Suppressor macrophage treated with lipopolysaccharide for 4 hours (primary cell): ENCODE measurements around the gene SYNJ1.

ENCODE experiments used
- DNase-seq: peaks from one replicate; pipeline ENCODE4 v3.0.0-alpha.2; 2020

SYNJ1 gene

DNA sequence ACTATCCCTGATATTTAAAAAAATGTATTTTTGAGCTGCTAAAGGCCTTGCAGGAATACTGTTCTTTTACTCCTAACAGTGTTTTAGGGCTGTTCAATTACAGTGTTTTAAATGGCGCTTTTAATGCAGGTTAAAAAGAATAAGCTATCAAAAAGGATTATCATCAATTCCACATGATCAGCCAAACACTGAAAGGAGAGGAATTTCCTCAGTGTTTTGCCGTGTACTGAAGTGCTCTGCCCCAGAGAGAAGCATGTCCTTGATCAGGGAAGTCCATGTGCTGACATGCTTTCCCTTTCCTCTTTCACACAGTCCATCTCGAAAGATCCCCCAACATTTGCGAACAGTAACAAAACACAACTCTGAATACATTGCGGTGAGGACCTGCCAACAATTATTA, 119.0 kb downstream of the SYNJ1 start:
- no peak for DNase-seq

DNA sequence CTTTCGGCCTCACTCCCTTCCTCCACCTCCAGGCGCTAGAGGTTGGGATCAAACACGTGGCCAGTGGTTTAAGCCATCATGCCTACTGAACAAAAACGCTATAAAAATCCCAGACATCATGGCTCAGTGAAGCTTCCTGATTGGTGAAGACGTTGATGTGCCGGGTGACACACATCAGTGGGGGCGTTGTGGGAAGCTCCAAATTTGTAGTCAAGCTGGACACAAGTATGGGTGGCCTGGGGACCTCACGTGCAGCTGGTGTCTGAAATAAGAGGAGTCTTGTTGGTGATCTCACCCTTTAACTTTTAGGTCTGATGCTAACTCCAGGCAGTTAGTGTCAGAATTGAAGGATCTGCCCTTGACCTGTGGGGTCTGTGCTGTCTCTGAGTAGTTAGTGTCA, 122.3 kb downstream of the SYNJ1 start:
- no peak for DNase-seq

DNA sequence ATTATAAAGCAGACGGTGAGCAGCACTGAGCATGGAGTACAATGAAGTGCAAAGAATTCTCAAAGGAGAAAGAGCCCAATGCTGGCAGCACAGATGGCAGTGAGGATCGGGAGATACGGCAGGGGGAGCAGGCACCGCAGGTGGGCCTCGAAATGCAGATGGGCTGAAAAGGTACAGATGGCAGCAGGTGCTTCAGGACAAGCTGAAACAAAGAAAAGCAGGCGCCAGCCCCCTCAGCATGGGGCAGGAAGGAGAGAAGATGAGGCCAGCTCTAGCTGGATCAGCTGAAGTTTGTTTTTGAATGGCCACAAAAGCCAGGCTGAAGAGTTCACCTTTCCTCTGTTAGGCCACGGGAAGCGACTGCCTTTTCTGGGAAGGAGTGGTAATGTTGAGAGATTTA, 123.3 kb downstream of the SYNJ1 start:
- no peak for DNase-seq

DNA sequence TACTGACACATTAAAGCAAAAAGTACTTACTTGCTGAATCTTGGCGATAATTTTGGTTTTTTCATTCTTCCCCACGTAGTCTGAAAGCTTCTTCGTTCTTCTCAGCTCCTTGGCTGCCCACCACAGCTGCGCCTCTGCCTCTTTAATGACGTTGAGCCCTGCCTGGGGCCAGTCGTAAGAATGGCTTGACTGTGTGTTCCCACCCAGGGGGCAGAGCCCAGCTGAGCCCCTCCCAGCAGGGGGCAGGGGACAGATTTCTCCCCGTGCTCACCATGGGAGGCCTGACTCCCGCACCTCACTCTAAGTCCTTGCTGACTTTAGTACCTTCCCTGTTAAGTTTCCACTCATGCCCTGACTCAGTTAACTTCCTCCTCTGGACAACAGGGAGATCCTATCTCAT, 124.7 kb downstream of the SYNJ1 start:
- DNase-seq: no peak

DNA sequence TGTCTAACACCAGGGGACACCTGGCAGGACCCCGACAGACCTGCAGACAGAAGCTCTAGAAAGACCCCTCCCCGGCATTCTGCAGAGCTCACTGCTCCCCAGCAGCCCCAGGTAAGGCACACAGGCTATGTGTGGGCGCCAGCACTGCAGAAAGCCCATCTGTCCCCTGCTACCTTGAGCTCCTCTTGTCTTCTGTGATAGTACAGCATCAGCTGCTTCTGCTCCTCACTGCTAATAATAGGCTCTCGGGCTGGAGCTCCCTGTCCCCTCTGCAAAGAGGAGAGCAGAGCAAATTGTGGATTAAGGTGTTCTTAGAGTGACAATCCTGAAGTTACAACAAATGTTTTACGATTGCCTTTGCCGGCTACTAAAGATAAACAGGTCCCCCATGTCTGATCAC, 125.7 kb downstream of the SYNJ1 start:
- no peak for DNase-seq

DNA sequence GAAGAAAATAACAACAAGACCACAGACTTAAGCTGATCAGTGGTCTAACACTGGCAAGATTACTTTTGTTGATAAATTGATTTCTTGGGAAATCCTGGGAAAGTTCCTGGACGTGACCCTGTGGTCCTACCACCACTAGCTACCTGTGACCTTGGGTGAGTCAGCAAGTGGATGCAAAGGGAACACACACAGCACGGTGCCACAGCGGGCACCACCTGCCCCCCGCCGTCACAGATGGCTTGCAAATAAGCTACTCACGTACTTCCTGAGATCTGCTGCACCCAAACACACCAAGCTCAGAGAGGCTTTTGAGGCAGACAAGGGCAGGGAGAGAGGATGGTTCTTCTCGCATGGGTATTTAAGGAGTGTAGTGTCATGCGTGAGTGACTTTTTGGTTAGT, 128.3 kb downstream of the SYNJ1 start:
- DNase-seq: no peak

DNA sequence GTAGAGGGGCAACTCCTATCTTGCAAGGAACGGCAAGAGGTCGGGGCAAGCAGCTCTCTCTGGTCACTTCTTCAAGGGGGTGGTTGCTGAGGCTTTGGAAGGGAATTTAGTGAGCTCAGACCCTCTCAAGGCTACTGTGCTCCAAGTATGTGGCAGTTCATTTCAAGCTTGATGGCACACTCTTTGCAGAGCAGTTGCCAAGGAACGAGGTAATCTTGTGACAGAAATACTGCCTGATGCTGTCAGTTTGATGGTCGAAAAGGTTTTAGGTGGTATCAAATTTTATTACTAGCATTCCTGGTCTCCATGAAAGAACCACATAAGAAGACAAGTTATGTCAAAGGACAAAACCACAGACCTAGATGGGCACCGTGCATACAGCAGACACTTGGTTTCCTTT, 128.7 kb downstream of the SYNJ1 start:
- no peak for DNase-seq

DNA sequence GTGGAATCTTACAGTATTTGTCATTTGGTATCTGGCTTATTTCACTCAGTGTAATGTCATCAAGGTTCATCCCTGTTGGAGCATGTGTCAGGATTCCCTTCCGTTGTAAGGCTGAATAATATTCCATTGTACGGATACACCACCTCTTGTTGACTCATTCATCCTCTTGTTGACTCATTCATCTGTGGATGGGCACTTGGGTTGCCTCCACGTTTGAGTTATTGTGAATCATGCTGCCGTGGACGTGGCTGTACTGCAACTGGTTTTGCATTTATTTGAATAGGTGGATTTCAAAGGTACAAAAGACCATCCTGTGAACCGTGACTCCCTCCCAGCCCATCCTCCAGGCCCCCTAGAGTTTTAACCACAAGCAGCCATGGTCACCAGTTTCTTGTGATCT, 130.6 kb downstream of the SYNJ1 start:
- no peak for DNase-seq

DNA sequence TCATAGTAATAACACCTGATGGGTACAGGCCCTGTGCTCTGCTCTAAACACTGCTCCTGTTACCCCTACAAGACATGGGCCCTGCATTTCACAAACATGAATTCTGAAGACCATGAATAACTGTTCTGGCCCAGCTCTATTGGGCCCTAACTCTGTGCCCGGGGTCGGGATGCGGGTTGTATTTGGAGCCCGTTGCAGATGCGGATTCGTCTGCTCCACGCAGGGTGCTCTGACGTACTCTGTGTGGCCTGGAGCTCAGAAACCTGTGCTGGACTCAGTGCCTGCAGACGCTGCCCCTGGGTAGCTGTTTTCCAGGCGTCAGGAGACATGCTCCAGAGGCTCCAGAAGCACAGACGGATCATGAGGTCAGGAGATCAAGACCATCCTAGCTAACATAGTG, 132.4 kb downstream of the SYNJ1 start:
- DNase-seq: no peak

DNA sequence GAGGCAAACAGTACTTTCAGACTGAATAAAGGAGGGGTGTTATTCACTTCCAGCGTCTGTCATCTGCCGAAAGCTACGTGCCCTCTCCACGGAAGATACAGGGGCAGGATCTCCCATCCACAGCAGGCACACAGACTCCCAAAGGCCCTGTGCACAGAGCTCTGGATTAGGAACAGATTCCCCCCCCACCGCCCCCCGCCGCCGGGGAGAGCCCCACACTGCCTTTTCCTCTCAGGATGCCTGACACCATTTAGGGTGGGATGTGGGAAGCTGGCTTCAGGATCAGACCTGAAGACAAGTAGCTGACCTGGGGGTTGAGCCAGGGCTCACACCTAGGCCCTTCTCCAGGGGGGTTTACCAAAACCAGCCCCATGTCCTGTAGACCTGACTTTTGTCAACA, 134.1 kb downstream of the SYNJ1 start:
- no peak for DNase-seq

DNA sequence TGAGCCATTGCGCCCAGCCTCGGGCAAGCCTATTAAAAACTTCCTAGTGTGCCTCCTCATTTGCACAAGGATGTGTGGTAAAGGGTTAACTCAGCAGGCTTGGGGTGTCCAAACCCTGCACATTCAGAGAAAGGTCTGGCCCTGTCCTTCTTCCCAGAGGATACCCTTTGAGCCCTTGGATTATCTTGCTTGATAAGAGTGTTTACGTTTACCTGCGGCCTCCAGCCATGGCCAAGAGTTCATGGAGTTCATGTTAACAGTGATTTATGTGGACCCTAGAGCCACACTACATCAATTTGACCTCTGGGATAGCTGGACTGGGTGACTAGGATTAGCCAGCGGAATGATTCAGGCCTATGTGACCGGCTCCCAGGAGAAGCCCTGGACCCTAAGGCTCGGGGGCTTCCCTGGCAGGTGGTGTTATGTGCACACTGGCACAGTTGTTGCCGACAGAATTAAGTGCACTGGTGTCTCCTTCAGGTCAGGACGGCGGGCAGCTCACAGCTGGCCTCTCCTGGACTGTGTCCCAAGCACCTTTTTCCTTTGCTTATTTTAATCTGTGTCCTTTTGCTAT, 134.8 kb downstream of the SYNJ1 start:
- no peak for DNase-seq

DNA sequence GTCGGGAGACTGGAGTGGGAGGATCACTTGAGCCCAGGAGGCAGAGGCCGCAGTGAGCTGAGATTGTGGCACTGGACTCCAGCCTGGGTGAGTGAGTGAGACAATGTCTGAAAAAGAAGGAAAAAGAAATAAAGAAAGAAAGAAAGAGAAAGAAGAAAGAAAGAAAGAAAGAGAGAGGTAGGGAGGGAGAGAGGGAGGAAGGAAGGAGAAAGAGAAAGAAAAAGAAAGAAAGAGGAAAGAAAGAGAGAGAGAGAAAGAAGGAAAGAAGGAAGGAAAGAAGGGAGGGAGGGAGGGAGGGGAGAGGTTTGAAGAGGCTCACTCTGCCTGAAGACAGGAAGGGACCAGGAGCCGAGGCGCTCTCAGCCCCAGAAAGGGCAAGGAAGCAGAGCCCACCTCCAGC, 137.7 kb downstream of the SYNJ1 start:
- no peak for DNase-seq

DNA sequence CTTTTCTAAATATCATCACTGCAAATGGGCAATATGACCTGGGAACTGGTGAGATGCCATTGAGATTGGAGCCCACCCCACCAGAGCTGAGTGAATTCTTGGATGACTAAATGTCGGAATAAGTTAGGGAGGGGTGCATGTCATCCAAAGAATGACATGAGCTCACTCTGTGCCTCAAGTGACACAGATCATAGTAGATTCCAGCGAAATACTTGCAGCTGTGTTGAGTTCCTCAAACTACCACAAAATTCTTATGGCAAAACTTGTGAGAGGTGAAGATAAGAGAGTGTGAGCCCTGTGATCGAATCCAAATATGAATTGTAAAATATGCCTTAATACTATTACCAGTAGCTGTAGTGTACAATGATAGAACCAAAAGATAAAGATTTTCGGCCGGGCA, 140.2 kb downstream of the SYNJ1 start:
- no peak for DNase-seq

DNA sequence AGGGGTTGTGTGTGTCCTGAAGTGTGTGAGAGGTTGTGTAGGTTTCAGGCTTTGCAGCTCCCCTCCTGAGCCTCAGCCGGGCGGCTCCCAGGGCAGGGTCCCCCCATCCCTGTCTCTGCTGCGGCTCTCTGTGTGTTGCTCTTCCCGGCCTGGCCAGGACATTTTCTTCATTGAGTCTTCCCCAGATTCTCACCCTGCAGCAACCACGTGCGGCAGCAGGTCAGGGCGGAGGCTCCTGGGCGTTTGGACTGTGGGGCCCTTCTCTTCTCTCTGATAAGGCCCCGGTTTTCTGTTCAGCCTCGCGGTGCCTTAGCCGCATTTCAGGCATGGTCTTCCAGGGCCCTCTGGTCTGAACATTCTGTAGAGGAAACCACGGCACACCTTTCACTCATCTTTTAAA, 140.7 kb downstream of the SYNJ1 start:
- no peak for DNase-seq

DNA sequence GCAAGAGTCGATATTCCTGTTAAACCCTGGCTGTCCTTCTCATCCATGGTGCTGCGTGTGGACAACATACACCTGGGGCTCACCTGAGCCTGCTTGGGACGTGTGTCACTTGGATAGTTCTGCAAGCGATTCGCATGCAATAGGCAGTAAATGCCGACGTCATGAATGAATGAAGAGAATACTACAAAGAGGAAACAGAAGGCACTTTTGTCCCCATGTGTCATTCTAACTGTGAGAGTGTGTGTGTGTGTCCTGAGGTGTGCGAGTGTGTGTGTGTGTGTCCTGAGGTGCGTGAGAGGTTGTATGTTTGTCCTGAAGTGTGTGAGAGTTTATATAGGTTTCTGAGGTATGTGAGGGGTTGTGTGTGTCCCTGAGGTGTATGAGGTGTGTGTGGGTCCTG, 141.8 kb downstream of the SYNJ1 start:
- DNase-seq: no peak

DNA sequence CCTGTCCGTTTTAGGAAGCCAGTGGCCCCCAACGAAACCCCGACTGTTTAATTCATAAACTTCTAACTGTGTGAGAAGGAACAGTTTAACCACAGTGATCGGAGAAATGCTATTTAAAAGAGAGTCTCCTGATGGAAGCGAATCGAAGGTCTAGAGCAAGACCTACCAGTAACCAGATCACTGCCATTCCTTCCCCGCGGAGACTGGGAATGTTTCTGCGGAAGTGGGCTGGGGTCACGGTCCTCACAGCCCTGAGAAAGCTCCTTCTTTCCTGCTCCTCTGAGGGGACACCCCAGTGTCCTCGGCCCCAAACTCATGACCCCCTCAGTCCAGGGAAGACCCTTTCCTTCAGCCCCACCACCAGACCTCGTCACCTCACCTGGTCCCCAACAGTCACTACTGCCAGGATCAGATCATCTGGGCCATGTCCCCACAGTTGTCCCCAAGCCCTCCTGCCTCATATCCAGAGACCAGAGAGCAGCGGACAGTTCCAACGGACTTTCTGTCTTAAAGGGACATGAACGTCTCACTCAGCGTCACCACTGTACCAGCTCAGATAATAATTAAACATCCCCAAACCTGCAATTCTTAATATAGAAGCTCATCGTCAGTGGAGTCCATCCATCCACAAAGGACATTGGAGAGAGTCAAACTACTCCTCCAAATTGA, 142.6 kb downstream of the SYNJ1 start, which contains the start of gene TCP10L:
TSS of gene TCP10L (minus strand) at position 482 of the 669 bp plus-strand sequence. CDS start 1,219 bp downstream, outside the sequence.
- DNase-seq: no peak

DNA sequence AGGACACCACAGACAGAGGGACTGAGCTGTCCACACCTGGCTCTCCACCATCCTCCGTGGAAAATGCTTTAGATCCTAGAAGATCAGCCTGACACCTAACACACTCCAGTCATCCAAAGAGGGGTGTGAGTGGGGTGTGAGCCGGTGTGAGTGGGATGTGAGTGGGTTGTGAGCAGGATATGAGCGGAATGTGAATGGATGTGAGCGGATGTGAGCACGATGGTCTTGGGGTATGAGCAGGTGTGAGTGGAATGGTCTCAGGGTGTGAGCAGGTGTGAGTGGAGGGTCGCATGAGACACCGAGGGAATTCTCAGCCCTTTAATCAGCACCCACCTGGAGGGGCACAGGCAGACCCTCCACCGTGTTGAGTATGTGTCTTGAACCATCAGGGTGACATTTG, 143.3 kb downstream of the SYNJ1 start:
- no peak for DNase-seq

DNA sequence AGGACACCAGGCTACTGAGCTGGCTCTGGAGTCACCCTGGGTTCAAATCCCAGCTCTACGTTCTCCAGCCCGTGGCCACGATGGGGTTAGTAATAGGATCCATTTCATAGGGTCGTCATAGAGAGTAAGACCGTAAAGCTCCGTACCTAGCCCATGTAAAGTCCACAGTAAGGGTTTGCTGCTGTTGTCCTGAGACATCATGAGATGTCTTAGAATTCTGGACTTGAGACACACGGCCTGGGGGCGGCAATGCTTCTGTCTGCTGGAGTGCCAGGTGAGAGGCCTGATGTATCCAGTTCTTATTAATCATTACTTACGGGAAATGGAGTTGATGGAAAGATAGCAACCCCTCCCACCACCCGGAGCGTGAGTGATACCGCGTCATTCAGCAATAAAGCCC, 146.1 kb downstream of the SYNJ1 start:
- DNase-seq: no peak

DNA sequence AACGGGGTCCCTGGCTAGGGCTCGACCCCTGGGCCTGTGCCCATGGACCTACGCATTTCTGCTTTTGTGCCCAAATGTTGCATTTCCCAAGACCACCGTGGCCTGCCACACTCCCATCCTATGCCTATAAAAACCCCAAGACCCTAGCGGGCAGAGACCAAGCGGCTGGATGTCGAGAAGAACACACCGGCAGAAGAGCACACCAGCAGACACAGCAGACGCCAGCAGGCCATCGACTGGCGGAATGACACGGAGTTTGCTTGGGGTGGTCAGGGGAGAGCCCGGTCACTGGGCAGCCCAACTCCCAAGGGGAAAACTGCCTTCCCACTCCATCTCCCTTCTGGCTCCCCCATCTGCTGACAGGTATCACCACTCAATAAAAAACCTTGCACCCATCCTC, 146.9 kb downstream of the SYNJ1 start:
- no peak for DNase-seq
